Esophagus mucosa (tissue), 1 donor: ENCODE data around the gene GRAP2. TPM values are rescaled to one million over a fixed set of nuclear protein-coding genes. Genes with fewer than 3 reads are reported as not detected.
"Not testable (repeated sequence)": the region's sequence is repeated elsewhere in the genome, so short reads cannot be mapped to it uniquely, and the experiment has no call there.

ENCODE experiments used
- ATAC-seq: fragments of 200-7000 bp; cut with Tn5 transposase; one replicate; pipeline ENCODE4 v1.9.1; 2020
- total RNA-seq: library from RNA; stranded (reverse); gene quantifications from one replicate; pipeline ENCODE4 v1.2.4, GENCODE V29; 2023
- donor health status: DM: yes; HTN: yes; CAD: no.

The GRAP2 gene
- total RNA-seq, 1 donor from 2014 or later = 0.92 TPM

DNA sequence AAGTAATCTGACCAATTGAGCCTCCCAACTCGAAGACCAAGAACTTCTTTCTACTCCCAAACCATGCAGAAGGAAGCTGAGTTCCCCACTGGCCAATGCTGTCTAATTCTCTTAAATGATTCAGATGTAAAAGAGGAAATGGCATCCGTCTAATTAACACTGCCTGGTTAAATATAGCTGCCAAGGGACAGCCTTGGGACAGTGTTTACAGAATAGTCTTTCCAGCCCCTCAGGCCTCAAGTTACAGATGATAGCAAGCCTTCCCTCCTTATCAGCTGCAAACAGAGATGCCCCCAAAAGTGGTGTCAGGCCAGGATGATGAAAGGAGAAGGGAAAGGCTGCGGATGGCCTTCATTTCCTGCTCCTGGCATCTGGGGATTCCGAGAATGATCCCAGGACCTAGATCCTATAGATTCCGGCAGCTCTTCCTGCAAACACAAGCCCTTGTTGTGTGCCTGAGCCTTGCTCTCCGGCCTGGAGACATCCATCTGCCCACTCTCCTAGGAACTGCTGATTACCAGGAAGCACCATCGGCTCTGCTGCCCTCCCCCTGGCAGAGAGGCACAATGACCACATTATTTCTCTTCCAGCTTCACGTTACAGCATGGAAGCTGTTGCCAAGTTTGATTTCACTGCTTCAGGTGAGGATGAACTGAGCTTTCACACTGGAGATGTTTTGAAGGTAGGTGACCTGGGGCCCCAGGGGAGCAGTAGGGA is 45.8 kb downstream of the GRAP2 start:
- no peak for ATAC-seq

DNA sequence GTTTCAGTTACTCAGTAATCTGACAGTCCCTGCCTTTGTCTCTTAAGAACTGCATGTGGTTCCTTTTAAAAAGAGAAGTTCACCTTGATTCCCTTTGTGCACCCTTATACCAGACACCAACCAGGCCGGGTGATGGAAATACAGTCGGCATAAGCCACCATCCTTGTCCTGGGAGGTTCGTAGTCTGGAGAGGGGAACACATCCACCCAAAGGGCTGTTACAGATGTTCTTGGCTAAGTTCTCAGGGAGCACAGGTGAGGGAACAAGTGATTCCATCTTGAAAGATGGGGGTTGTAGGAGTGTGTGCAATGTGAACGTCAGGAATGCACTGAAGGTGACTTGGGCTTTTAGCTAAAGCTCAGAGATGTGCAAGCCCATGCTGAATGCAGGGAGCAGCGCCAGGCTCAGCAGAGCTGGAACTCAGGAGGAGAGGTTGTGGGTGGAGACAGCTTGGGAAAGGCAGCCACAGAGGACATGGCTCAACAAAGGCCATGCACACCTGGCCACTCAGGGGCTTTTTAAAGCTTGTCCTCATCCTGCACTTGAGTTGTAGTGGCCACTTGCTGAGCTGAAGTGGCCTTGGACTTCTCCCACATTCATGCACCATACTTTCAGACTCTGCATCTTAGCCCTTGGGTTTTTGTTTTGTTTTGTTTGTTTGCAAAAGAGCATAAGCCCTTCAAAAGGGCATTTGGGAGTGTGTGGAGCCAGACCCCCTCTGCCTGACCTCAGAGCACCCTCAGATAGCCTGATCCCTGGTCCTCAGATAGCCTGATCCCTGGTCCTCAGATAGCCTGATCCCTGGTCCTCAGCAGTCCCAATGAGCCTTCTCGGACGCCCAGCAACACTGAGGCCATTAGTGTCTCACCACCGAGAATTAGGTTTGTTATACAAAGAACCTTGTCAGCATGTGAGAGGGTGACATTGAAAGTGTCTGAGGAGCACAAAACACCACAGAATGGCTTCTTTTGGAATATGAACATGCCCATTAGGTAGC is 46.6 kb downstream of the GRAP2 start:
- ATAC-seq = no peak

DNA sequence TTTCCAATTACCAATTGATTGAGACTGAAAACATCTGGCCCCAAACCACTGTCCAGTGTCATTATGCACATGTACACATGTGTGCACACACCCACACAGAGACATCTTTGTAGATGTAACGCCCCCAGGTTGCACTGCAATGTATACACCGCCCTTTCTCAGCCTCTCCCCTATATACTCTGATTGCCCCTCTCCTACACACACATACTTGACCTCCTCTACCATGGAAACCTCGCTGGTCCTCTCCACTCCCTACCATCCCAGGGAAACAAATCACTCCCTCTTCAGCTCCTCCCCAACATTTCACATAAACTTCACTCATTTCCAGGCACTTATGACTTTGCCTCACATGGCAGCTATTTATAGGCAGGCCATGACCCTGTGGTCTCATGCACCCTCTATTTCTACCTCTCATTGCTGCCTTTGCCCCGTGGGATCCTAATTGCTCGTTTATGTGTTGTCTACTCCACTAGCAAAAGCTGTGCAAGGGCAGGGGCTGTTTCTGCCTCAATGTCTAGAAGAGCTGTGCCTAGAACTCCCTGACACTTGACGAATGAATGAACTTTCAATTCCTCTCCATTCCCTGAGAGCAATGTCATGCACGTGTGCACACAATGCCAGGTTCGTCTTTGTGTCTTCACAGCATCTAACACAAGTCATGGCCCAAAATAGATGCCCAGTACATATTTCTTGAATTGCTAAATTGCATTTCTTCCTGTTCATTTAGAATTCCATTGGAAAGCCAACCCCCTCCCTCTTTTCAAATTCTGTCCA is 49.3 kb downstream of the GRAP2 start:
- ATAC-seq = no peak

DNA sequence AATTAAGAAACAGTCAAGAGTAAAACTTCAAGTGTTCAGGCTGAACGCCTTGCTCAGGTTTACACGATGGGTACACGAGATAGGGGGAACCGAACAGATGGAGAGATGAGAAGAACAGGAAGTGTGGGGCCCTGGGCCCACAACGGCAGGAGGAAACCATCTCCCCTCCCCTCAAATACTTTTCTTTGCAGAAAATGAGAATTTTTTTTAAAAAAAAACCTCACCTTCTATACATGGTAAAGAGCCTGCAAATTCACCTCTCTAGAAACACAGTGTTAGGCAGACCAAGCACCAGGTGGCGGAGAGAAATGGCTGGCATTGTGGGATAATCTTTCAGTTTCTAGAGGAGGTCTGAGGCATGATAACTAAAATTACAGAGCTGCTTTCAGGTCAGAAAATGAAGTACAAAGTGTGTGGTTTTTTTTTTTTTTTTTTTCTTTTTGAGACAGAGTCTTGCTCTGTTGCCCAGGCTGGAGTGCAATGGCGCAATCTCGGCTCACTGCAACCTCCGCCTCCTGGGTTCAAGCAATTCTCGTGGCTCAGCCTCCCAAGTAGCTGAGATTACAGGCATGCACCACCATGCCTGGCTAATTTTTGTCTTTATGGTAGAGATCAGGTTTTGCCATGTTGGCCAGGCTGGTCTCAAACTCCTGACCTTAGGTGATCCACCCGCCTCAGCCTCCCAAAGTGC is 50.9 kb downstream of the GRAP2 start:
- ATAC-seq = not testable (repeated sequence)

DNA sequence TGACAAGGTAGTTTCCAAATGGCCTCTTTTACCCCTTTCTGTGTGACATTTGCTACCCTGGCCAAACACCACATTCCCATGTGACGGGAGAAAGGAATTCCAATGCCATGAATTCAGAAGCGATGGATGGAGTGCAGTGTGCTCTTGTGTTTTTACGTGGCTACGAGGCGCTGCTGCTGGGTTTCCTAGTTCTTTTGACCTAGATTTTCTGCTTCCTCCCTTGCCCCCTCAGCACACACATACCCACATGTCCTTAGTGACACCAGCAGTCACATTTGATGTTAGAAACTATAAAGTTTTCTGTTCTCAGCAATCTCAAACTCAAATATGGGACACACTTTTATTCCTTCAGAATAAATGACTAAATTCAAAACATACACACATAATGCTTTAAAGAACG is 51.5 kb downstream of the GRAP2 start:
- ATAC-seq = no peak

DNA sequence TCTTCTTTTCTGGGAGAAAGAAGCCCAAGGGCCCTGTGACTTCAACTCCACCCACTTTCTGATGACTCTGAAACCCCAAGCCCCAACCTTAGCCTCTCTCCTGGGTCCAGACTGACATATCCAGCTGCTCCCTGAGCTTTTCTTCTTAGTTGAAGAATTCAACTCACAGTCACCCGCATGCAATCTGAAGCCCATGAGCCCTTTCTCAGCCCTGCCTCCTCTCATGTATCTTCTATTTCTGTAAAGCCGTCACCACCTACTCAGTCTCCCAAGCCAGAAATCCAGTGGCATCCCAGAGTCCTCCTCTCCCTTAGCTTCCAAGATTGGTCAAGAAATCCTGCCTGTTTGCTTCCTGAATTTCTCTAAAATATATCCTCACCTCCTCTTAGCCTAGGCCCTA is 52.2 kb downstream of the GRAP2 start:
- no peak for ATAC-seq

DNA sequence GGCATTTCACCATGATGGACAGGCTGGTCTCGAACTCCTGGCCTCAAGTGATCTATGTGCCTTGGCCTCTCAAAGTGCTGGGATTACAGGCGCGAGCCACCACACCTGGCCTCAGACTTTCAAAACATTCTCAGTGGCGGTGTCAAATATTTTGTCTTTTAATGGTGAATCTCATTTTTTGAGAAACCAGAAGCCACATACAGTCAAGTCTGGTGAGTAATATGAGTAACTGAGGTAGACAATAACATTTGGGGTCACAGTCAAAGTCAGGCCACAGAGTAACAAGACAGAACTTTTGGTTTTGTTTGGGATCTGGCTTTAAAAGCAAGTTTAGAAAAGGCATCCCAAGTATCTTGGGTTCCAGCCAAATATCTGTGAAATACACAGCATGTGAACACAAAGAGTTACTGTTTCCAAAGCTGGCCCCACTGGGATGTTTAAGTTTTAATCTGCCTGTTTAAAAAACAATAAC is 53.7 kb downstream of the GRAP2 start:
- ATAC-seq = no peak

DNA sequence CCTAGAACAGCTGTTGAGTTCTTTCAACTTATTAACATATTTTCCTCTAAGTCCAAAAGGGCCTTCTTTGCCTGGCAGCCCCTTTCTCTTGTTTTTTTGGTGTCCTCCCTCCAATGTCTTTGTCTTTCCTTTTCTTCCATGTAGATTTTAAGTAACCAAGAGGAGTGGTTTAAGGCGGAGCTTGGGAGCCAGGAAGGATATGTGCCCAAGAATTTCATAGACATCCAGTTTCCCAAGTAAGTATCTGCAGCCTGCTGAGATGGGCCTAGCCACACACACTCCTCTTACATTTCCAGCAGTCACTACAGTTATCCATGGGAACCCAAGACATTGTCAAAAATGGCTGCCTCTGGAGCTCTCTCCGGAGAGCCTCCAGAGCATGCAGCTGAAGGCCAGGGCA is 54.8 kb downstream of the GRAP2 start:
- ATAC-seq = no peak

DNA sequence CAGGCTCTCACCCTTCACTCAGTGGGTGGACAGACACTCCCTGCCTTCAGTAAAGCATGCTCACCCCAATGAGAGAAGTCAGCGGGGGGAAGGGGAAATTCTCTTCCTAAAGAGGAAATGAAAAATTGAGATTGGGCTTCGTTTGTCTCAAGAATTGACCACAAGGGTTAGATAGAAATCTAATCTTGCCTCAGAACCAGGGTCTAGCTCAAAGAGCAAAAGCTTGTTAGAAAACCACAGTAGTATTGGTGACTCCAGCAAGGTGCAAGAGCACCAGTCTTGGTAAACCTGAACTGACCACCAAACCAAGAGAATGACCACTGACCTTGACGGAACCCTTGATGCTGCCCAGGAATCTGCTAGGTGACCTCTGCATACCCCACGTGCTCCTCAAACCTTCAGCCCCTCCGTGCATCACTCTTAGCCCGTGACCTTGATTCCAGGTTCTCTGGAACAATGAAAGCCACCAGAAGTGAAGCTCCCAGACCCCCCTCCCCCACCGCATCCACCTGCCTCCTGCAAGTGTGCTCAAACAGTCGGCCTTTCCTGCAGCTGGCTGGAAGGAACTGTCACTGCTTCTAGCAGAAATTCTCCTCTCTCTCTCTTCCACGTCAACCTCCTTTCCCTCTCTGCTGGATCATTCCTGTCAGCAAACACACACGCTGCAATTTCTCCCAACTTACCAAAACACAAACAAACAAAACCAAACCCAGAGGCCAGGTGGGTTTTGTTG is 56.2 kb downstream of the GRAP2 start:
- ATAC-seq = no peak

DNA sequence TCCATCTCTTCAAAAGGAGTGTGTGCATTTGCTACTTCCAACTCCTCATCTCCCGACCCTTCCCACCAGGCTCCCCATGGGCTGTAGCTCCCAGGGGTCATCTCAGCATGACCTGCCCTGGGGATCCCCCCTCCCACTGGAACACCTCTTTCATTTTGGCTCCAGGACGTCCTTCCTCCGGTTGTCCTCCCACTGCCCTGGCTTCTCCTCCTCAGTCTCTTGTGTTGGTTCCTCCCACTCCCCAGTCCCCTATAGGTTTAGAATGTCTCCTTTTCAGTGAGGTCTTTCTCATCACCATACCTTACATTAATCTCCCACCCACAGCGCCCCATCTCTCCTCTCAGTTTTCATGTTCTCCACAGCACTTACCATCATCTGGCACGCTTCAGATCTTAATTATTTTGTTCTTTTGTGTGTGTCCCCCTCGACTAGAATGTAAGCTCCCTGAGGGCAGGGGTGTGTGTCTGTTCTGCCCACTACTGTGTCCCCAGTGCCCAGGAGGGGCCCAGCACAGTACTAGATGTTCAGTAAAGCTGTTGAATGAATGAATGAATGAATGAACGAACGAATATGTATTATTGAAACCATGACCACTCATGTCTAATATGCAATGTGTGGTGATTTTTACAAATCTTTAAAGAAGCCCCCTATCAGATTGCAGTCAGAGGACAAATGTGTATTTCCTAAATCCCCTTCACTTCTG is 57.3 kb downstream of the GRAP2 start:
- ATAC-seq = no peak

DNA sequence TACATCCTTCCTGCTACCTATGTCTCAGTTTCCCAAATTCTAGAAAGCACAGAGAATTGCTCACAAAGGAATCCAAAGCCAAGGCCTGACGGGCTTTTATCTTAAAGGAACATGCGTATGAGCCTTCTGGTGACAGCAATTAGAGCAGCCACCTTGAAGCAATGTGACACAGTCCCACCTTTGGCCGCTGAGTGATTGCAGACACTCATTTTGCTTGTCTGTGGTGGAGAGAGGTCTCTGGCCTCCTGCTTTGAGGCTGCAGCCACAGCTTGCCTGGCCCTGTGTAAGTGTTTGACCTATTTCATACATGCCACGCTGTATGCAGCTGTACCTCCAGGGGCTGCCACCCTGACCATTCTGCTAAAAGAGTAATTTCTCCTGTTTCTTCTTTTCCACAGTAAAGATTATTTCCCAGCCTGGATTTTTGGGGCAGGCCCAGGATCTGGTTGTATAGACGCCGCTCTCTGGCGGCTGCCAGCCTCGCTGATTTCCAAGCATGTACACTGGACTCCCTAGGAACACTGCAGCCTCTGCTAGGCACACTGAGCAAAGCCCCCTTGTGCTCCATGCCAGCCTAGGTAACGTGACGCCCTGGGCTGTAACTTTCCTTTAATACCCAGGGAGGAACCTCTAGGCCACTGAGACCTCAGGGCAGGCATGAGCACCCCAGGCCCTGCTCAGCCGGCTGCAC is 58.2 kb downstream of the GRAP2 start:
- no peak for ATAC-seq

DNA sequence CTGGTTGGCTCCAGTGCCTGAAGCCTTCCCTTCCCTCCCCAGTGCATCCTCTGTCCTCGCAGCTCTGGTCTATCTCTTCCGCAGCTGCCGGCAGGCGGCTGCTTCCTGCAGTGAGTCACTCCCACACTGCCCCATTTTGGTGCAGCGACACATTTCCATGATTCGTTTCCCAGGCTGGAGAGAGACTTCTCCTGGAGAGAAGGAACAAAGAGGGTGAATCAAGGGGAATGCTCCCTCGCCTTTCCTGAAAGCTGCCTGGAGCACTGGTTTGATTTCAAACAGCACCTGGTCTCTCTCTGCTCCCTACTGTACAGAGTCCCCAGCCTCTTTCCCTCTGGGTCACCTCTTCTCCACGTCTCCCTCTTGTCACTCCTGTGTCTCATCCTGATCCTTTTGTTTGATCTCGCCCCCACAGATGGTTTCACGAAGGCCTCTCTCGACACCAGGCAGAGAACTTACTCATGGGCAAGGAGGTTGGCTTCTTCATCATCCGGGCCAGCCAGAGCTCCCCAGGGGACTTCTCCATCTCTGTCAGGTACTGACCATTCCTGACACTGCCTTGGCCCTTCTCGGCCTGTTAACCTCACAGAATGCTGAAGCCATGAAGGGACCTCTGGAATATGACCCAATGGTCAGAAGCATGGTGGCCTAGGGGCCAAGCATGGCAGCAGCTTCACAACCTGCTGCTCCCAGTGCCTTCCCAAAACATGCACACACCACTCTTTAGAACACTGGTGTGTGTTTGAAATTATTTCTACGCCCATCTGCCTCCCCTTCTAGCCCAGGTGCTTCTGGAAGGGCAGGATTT is 59.0 kb downstream of the GRAP2 start, which contains the start of gene TMA7B:
TSS of gene TMA7B (plus strand) at position 758 of the 808 bp plus-strand sequence. CDS start 3,978 bp downstream, outside the sequence.
- ATAC-seq = peak; percentile 81

DNA sequence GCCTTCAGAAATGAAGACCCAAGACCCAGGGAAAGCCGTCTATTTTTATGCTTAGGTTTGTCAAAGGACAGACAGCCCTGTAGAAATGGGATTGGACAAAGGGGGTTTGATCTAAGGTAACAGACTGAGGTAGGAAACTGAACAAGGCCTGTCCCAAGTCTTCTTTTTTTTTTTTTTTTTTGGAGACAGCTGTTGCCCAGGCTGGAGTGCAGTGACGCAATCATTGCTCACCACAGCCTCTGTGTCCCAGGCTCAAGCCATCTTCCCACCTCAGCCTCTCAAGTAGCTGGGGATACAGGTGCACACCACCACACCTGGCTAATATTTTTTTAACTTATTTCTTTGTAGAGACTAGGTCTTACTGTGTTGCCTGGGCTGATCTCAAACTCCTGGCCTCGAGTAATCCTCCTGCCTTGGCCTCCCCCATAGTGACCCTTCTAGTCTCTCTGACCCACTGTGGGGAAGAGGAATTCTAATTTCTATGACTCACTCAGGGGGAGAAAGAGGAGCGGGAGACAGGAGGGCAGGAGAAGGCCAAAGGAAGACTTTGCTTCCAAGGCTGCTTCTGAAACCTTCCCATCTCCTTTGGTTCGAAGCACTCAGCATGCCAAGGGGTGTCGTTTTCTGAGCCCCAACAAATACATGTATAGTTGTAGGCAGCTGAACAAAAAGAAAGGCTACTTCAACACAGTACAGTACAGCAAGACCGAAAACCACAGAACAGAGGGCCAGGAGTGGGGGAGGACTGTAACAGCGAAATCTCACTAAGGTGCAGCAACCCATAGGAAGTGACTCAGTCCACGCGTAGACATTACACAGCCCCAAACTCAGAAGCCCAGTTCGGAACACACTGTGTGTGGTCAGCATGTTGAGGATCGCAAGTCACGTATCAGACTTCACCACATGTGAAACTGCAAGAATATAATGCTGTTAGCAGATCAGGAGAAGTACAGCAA is 60.2 kb downstream of the GRAP2 start:
- ATAC-seq = peak; percentile 32

DNA sequence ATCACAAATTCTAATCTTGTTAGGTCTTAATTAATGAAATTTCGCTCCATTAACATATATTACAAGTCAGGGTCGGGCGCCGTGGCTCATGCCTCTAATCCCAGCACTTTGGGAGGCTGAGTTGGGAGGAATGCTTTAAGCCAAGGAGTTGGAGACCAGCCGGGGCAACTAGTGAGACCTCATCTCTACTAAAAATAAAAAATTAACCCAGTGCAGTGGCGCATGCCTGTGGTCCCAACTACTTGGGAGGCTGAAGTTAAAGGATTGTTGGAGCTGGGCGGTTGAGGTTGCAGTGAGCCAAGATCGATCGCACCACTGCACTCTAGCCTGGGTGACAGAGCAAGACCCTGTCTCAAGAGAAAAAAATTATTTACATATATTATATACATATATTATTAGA is 61.2 kb downstream of the GRAP2 start:
- no peak for ATAC-seq

DNA sequence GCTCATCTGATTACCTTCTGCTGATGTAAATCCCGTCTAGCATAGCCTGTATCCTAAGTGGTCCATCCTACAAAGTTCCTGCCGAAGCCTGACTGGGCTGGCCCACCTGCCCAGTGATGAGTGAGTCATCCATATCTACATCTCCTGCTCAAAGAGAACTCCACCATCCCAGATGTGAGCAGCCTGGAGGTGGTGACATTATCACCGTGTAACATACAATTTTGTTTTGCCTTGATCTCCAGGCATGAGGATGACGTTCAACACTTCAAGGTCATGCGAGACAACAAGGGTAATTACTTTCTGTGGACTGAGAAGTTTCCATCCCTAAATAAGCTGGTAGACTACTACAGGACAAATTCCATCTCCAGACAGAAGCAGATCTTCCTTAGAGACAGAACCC is 64.9 kb downstream of the GRAP2 start:
- no peak for ATAC-seq

DNA sequence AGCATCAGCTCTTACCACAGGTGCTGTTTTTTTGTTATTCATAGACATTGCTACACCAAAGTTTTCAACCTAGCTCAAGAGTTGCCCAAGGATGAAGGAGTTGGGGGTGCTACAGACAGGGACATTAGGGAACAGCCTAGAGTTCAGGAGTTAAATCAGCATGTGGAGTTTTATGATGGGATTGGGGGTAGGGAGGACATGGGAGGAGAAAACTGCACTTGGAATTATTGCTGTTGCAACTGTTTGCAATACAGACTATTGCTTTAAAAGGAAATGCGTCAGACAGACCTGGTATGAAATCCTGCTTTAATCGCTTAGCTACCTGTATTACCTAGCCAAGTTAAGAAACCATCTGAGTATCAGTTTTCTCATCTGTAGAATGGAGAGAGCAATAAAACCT is 65.6 kb downstream of the GRAP2 start:
- peak; percentile 14 for ATAC-seq

DNA sequence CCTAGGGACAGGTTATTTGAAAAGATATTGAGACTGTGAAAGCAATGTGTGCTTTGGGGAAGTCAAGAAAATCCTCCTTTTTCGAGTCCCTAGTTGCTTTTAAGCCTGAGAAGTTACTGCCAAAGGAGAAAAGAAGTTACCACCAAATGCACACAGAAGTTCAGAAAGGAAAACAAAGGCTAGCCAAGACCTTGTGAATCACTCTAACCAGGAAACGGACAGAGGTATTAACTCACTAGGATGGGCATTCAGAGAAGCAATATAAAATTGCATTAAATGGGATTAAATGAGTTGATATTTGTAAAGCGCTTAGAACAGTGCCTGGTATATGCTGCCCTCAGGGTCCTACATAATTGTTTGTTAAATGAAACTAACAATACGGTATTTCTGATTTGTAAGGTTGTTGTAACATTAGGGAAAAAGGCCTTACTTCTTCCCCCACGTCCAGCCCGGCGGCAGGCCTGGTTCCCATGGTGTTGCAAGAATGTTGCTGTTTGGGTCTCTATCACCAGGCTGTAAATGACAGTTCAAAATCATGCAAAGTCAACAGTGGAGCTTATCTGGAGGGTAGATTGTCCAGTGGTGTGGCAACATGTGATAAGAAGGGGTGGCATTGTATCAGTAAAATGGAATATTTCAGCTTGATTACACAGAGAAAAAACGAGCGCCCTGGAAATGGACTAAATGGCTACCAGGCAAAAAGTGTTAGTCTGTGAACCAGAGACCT is 66.4 kb downstream of the GRAP2 start:
- peak; percentile 80 for ATAC-seq
